Adrenal gland (tissue), 12 donors: ENCODE data around the gene CNTLN. TPM values are rescaled to one million over a fixed set of nuclear protein-coding genes. Genes with fewer than 3 reads are reported as not detected.
"Not testable (repeated sequence)": the region's sequence is repeated elsewhere in the genome, so short reads cannot be mapped to it uniquely, and the experiment has no call there.

Experiments used
- DNase-seq, 7 donors: peaks; one replicate each; pipeline ENCODE4 v3.0.0-alpha.2; 2019 to 2020
- H3K27ac ChIP-seq, 5 donors: fragments of 200-600 bp; sonication (generic) in 4 of 5; 1 replicate in 3 of 5; 2 replicates in 2 of 5; pipeline versions ENCODE4 v1.5.1 to v1.8.0; 2016 to 2020; ENCODE audit warnings: mild to moderate bottlenecking in 1 of 5
- H3K27me3 ChIP-seq: fragments of 200-600 bp; 2 replicates; pipeline ENCODE4 v1.8.0; 2021
- H3K36me3 ChIP-seq, 2 donors: fragments of 200-600 bp; replicated peaks in 1 of 2; 1 replicate in 1 of 2; 2 replicates in 1 of 2; pipeline versions ENCODE4 v1.5.1 to v1.8.0; 2018 to 2022
- H3K4me1 ChIP-seq, 2 donors: fragments of 200-600 bp; replicated peaks in 1 of 2; 1 replicate in 1 of 2; 2 replicates in 1 of 2; pipeline versions ENCODE4 v1.5.1 to v1.8.0; 2018 to 2021
- H3K4me3 ChIP-seq, 4 donors: fragments of 200-600 bp; sonication (generic) in 3 of 4; one replicate each; pipeline ENCODE4 v1.5.1; 2016 to 2018
- H3K9me3 ChIP-seq, 3 donors: fragments of 200-600 bp; sonication (generic) in 1 of 3; replicated peaks in 1 of 3; 1 replicate in 2 of 3; 2 replicates in 1 of 3; pipeline versions ENCODE4 v1.5.1 to v1.8.0; 2016 to 2021
- CTCF ChIP-seq, 6 experiments: fragments of 450-650 bp in 4 of 6; fragments of 200-600 bp in 2 of 6; sonication (generic) in 1 of 6; IDR thresholded peaks; 1 replicate in 5 of 6; 2 replicates in 1 of 6; pipeline versions ENCODE4 v1.5.1 to v1.8.0; 2016 to 2021; ENCODE audit warnings: antibody characterized with exemption in 6 of 6, mild to moderate bottlenecking in 2 of 6, moderate library complexity in 1 of 6
- POLR2A ChIP-seq, 2 donors: fragments of 450-650 bp; IDR thresholded peaks; one replicate each; pipeline ENCODE4 v1.6.1; 2017; ENCODE audit warnings: antibody characterized with exemption in 2 of 2, mild to moderate bottlenecking in 2 of 2, moderate library complexity in 1 of 2
- WGBS, 4 donors: extraction: QIAGEN DNeasy Blood & Tissue Kit in 2 of 4; methylation state at CpG; one replicate each; pipeline versions ENCODE4 v1.1.5 to v1.1.7; 2013 to 2017; 5-methylcytosine and 5-hydroxymethylcytosine counted together
- intact Hi-C, 2 donors: fragments of 100-400 bp; cut with DNase I; formaldehyde crosslinking; loops; one replicate each; pipeline versions ENCODE4 v1.14.1 to v1.15.0; 2022 to 2023
- polyA plus RNA-seq, 3 donors: library from polyadenylated mRNA; stranded (reverse); fragments of 200-250 nt in 2 of 3; fragments of 350-450 nt in 1 of 3; fragmentation: Illumina TruSeq in 1 of 3; extraction: RNeasy Lipid Tissue Mini Kit (QIAGEN cat#74804) in 1 of 3; gene quantifications; one replicate each; pipeline ENCODE4 v1.2.3, GENCODE V29; 2013 to 2014
- total RNA-seq, 9 donors: library from RNA; depleted of rRNA in 4 of 9; stranded (reverse); fragments of >200 nt in 4 of 9; fragments of 120-200 nt in 1 of 9; fragmentation: NEBNext Ultra II Directional in 1 of 9; extraction: Animal tissue kit (Norgen Biotek cat#: 25700) in 1 of 9; gene quantifications; one replicate each; pipeline versions ENCODE4 v1.1.0 to v1.2.4, GENCODE V29; 2013 to 2023
- donor health status: healthy with polysubstance abuse.
- donor health status: Bipolar disorder and iron deficiency.
- donor health status: DM: yes; HTN: yes; CAD: no.
- donor health status: DM: no; HTN: no; CAD: no.
- donor health status: DM: no; HTN: no; CAD: no.
- donor health status: DM: yes; HTN: yes; CAD: no.

Gene CNTLN
- total and polyA plus RNA-seq, 12 donors = 2.1 to 13.6 (median 6.4) TPM

GRCh38 chr9:17520268-17521064 lies 385.6 kb downstream of the CNTLN start:
- intact Hi-C loops = loop anchor here in 1 of 2 donors (10.0 kb wide), 1 partner anchor 684 kb away; no protein-coding TSS in a partner anchor
- H3K27me3 ChIP-seq = no peaks in the 10 kb centered on the region
- no peak for DNase-seq
- H3K4me1 ChIP-seq = no peaks in the 10 kb centered on the region
- no peak overlapping the region for H3K27ac ChIP-seq
- no peak for TF ChIP-seq CTCF (IDR thresholded peaks at IDR 0.05)
- no peak for TF ChIP-seq POLR2A (IDR thresholded peaks at IDR 0.05)
- H3K36me3 ChIP-seq = no peaks in the 10 kb centered on the region
- H3K9me3 ChIP-seq = no peaks in the 10 kb centered on the region
- 77 to 86% (median 78%) methylated on average over 5 of the region's 5 CpGs for WGBS, 4 donors
- H3K4me3 ChIP-seq = no peak overlapping the region

GRCh38 chr9:17521100-17521855 lies 386.4 kb downstream of the CNTLN start:
- TF ChIP-seq POLR2A (IDR thresholded peaks at IDR 0.05) (no peak), CTCF (IDR thresholded peaks at IDR 0.05) (no peak)
- Histone ChIP-seq H3K4me1 (no peaks in the 10 kb centered on the region), H3K36me3 (no peaks in the 10 kb centered on the region), H3K4me3 (no peak overlapping the region), H3K27me3 (no peaks in the 10 kb centered on the region), H3K27ac (no peak overlapping the region), H3K9me3 (no peaks in the 10 kb centered on the region)
- 74 to 78% (median 76%) methylated on average over 3 of the region's 3 CpGs for WGBS, 4 donors
- DNase-seq = no peak
- intact Hi-C loops = loop anchor here in 1 of 2 donors (10.0 kb wide), 1 partner anchor 684 kb away; no protein-coding TSS in a partner anchor

- not testable (repeated sequence) for H3K4me3 ChIP-seq, H3K4me1 ChIP-seq, H3K9me3 ChIP-seq, H3K27me3 ChIP-seq, H3K36me3 ChIP-seq, DNase-seq, H3K27ac ChIP-seq
- 74 to 85% (median 83%) methylated on average over 7 of the region's 7 CpGs for WGBS, 4 donors
- intact Hi-C loops = loop anchor here in 1 of 2 donors (10.0 kb wide), 1 partner anchor 678 kb away; no protein-coding TSS in a partner anchor
These were observed 391.9 kb downstream of the CNTLN start for GRCh38 chr9:17526726-17527125.

GRCh38 chr9:17528859-17529258 lies 394.0 kb downstream of the CNTLN start:
- H3K9me3 ChIP-seq = no peaks in the 10 kb centered on the region
- no peaks in the 10 kb centered on the region for H3K4me1 ChIP-seq
- no peak for DNase-seq
- no peak overlapping the region for H3K27ac ChIP-seq
- TF ChIP-seq POLR2A (IDR thresholded peaks at IDR 0.05) (no peak), CTCF (IDR thresholded peaks at IDR 0.05) (peak in 3 of 6 experiments; percentile 29 to 32 (median 29))
- no peak overlapping the region for H3K4me3 ChIP-seq
- H3K36me3 ChIP-seq = no peaks in the 10 kb centered on the region
- intact Hi-C loops = loop anchor here in 1 of 2 donors (10.0 kb wide), 1 partner anchor 676 kb away; no protein-coding TSS in a partner anchor
- H3K27me3 ChIP-seq = no peaks in the 10 kb centered on the region
